Measurements from ENCODE around the gene METTL5.

- TF ChIP-seq, protein P1, sequence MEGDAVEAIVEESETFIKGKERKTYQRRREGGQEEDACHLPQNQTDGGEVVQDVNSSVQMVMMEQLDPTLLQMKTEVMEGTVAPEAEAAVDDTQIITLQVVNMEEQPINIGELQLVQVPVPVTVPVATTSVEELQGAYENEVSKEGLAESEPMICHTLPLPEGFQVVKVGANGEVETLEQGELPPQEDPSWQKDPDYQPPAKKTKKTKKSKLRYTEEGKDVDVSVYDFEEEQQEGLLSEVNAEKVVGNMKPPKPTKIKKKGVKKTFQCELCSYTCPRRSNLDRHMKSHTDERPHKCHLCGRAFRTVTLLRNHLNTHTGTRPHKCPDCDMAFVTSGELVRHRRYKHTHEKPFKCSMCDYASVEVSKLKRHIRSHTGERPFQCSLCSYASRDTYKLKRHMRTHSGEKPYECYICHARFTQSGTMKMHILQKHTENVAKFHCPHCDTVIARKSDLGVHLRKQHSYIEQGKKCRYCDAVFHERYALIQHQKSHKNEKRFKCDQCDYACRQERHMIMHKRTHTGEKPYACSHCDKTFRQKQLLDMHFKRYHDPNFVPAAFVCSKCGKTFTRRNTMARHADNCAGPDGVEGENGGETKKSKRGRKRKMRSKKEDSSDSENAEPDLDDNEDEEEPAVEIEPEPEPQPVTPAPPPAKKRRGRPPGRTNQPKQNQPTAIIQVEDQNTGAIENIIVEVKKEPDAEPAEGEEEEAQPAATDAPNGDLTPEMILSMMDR (IDR thresholded peaks at IDR 0.05) = no peak
- no peak for TF ChIP-seq POLR2A (IDR thresholded peaks at IDR 0.05)
Observed at GRCh38 chr2:169761970-169762292, 62.8 kb downstream of the METTL5 start.
